ENCODE results near the gene CADPS2.

Gene CADPS2

GRCh38 chr7:122492007-122492406 is 394.3 kb downstream of the CADPS2 start:
- DNase-seq (ENCODE audit: extremely low spot score, insufficient read length, low read depth) (no peak), FAIRE-seq (no peak)

- DNase-seq (ENCODE audit: extremely low spot score, insufficient read length, low read depth), result no peak
- no peak for FAIRE-seq
Observed at GRCh38 chr7:122488241-122488640, 398.0 kb downstream of the CADPS2 start.

- DNase-seq (ENCODE audit: extremely low spot score, insufficient read length, low read depth) (no peak), FAIRE-seq (no peak)
Observed at GRCh38 chr7:122487131-122487530, 399.1 kb downstream of the CADPS2 start.

GRCh38 chr7:122485856-122486255 is 400.4 kb downstream of the CADPS2 start:
- DNase-seq (ENCODE audit: extremely low spot score, insufficient read length, low read depth) (no peak), FAIRE-seq (no peak)

GRCh38 chr7:122482212-122482611 is 404.0 kb downstream of the CADPS2 start:
- no peak for FAIRE-seq
- DNase-seq (ENCODE audit: extremely low spot score, insufficient read length, low read depth), result no peak

- no peak for FAIRE-seq
- DNase-seq (ENCODE audit: extremely low spot score, insufficient read length, low read depth), result no peak
Observed at GRCh38 chr7:122470859-122471258, 415.4 kb downstream of the CADPS2 start.

- no peak for DNase-seq (ENCODE audit: extremely low spot score, insufficient read length, low read depth)
- no peak for FAIRE-seq
Observed at GRCh38 chr7:122468945-122469344, 417.3 kb downstream of the CADPS2 start.

GRCh38 chr7:122467661-122468449 is 418.4 kb downstream of the CADPS2 start:
- FAIRE-seq (no peak), DNase-seq (ENCODE audit: extremely low spot score, insufficient read length, low read depth) (no peak)

- DNase-seq (ENCODE audit: extremely low spot score, insufficient read length, low read depth) (no peak), FAIRE-seq (no peak)
Observed at GRCh38 chr7:122465296-122465695, 421.0 kb downstream of the CADPS2 start.

GRCh38 chr7:122463631-122464030 is 422.6 kb downstream of the CADPS2 start:
- FAIRE-seq, result no peak
- no peak for DNase-seq (ENCODE audit: extremely low spot score, insufficient read length, low read depth)

- FAIRE-seq (no peak), DNase-seq (ENCODE audit: extremely low spot score, insufficient read length, low read depth) (no peak)
Observed at GRCh38 chr7:122460936-122461335, 425.3 kb downstream of the CADPS2 start.

GRCh38 chr7:122457969-122458368 is 428.3 kb downstream of the CADPS2 start:
- FAIRE-seq, result no peak
- DNase-seq (ENCODE audit: extremely low spot score, insufficient read length, low read depth), result no peak

- FAIRE-seq (no peak), DNase-seq (ENCODE audit: extremely low spot score, insufficient read length, low read depth) (no peak)
Observed at GRCh38 chr7:122457325-122457724, 428.9 kb downstream of the CADPS2 start.

GRCh38 chr7:122454776-122455507 is 431.3 kb downstream of the CADPS2 start:
- DNase-seq (ENCODE audit: extremely low spot score, insufficient read length, low read depth) (no peak), FAIRE-seq (no peak)

- FAIRE-seq (no peak), DNase-seq (ENCODE audit: extremely low spot score, insufficient read length, low read depth) (no peak)
Observed at GRCh38 chr7:122453432-122453831, 432.8 kb downstream of the CADPS2 start.

GRCh38 chr7:122448893-122449589 is 437.2 kb downstream of the CADPS2 start:
- no peak for FAIRE-seq
- DNase-seq (ENCODE audit: extremely low spot score, insufficient read length, low read depth), result no peak

GRCh38 chr7:122442929-122443328 is 443.3 kb downstream of the CADPS2 start:
- FAIRE-seq (no peak), DNase-seq (ENCODE audit: extremely low spot score, insufficient read length, low read depth) (no peak)

- no peak for DNase-seq (ENCODE audit: extremely low spot score, insufficient read length, low read depth)
- FAIRE-seq, result no peak
Observed at GRCh38 chr7:122438492-122438891, 447.8 kb downstream of the CADPS2 start.

- no peak for FAIRE-seq
- DNase-seq (ENCODE audit: extremely low spot score, insufficient read length, low read depth), result no peak
Observed at GRCh38 chr7:122438006-122438405, 448.3 kb downstream of the CADPS2 start.

- DNase-seq (ENCODE audit: extremely low spot score, insufficient read length, low read depth) (no peak), FAIRE-seq (no peak)
Observed at GRCh38 chr7:122433765-122434164, 452.5 kb downstream of the CADPS2 start.

- no peak for FAIRE-seq
- no peak for DNase-seq (ENCODE audit: extremely low spot score, insufficient read length, low read depth)
Observed at GRCh38 chr7:122430710-122431109, 455.6 kb downstream of the CADPS2 start.

All from GM18507 (cell line).